ENCODE results near the gene SMTNL1. TPM values are rescaled to one million over a fixed set of nuclear protein-coding genes. Genes with fewer than 3 reads are reported as not detected.

Gene SMTNL1
- polyA plus RNA-seq (2013, experiment 1 of 2), result 6.5 TPM
- polyA plus RNA-seq (2013, experiment 2 of 2), result 5.8 TPM

GRCh38 chr11:57536947-57537619 lies at the start of gene SMTNL1:
Gene SMTNL1, plus strand, starts transcription at chr11:57537595. Its CDS starts 5,048 bp downstream, at chr11:57542643.
- Histone ChIP-seq H3K9me3 (ENCODE audit: control insufficient read depth, low read length) (no peaks in the 10 kb centered on the region), H3K4me3 (ENCODE audit: extremely low read depth, insufficient read depth, low read length, poor library complexity, severe bottlenecking) (no peak within 1 kb of the TSS), H3K36me3 (ENCODE audit: control insufficient read depth, insufficient read depth, low read length) (no peaks in the 10 kb centered on the region), H3K4me1 (ENCODE audit: control insufficient read depth, insufficient read depth, low read length, poor library complexity, severe bottlenecking) (peaks cover 14% of the 10 kb centered on the region), H3K27ac (ENCODE audit: low read depth, low read length, severe bottlenecking) (no peak within 1 kb of the TSS)
- 73 to 77% methylated on average over 9 to 13 of the region's 14 CpGs for WGBS, 2 experiments (ENCODE audit: insufficient coverage in 2 of 2)

GRCh38 chr11:57487920-57488659 lies 49.3 kb upstream of the SMTNL1 start:
- 88 to 92% methylated on average over 2 to 5 of the region's 6 CpGs for WGBS, 2 experiments (ENCODE audit: insufficient coverage in 2 of 2)
- Histone ChIP-seq H3K27ac (ENCODE audit: low read depth, low read length, severe bottlenecking) (no peak overlapping the region), H3K4me3 (ENCODE audit: extremely low read depth, insufficient read depth, low read length, poor library complexity, severe bottlenecking) (no peak overlapping the region), H3K36me3 (ENCODE audit: control insufficient read depth, insufficient read depth, low read length) (no peaks in the 10 kb centered on the region), H3K4me1 (ENCODE audit: control insufficient read depth, insufficient read depth, low read length, poor library complexity, severe bottlenecking) (no peaks in the 10 kb centered on the region), H3K9me3 (ENCODE audit: control insufficient read depth, low read length) (no peaks in the 10 kb centered on the region)

GRCh38 chr11:57490456-57491248 lies 46.7 kb upstream of the SMTNL1 start:
- WGBS, 2 experiments (ENCODE audit: insufficient coverage in 2 of 2), result 89 to 90% methylated on average over 7 of the region's 9 CpGs
- Histone ChIP-seq H3K4me1 (ENCODE audit: control insufficient read depth, insufficient read depth, low read length, poor library complexity, severe bottlenecking) (no peaks in the 10 kb centered on the region), H3K27ac (ENCODE audit: low read depth, low read length, severe bottlenecking) (no peak overlapping the region), H3K4me3 (ENCODE audit: extremely low read depth, insufficient read depth, low read length, poor library complexity, severe bottlenecking) (no peak overlapping the region), H3K9me3 (ENCODE audit: control insufficient read depth, low read length) (no peaks in the 10 kb centered on the region), H3K36me3 (ENCODE audit: control insufficient read depth, insufficient read depth, low read length) (no peaks in the 10 kb centered on the region)

- no peak overlapping the region for H3K4me3 ChIP-seq (ENCODE audit: extremely low read depth, insufficient read depth, low read length, poor library complexity, severe bottlenecking)
- no peaks in the 10 kb centered on the region for H3K9me3 ChIP-seq (ENCODE audit: control insufficient read depth, low read length)
- H3K4me1 ChIP-seq (ENCODE audit: control insufficient read depth, insufficient read depth, low read length, poor library complexity, severe bottlenecking), result no peaks in the 10 kb centered on the region
- no peaks in the 10 kb centered on the region for H3K36me3 ChIP-seq (ENCODE audit: control insufficient read depth, insufficient read depth, low read length)
- WGBS, 2 experiments (ENCODE audit: insufficient coverage in 2 of 2), result 80 to 90% methylated on average over 8 to 10 of the region's 11 CpGs
- H3K27ac ChIP-seq (ENCODE audit: low read depth, low read length, severe bottlenecking), result no peak overlapping the region
These were observed 45.9 kb upstream of the SMTNL1 start for GRCh38 chr11:57491371-57492061.

GRCh38 chr11:57493507-57494503 lies 43.6 kb upstream of the SMTNL1 start:
- H3K27ac ChIP-seq (ENCODE audit: low read depth, low read length, severe bottlenecking), result no peak overlapping the region
- H3K4me3 ChIP-seq (ENCODE audit: extremely low read depth, insufficient read depth, low read length, poor library complexity, severe bottlenecking), result no peak overlapping the region
- no peaks in the 10 kb centered on the region for H3K36me3 ChIP-seq (ENCODE audit: control insufficient read depth, insufficient read depth, low read length)
- 79 to 83% methylated on average over 9 to 11 of the region's 15 CpGs for whole genome bisulfite sequencing, 2 experiments (ENCODE audit: insufficient coverage in 2 of 2)
- H3K9me3 ChIP-seq (ENCODE audit: control insufficient read depth, low read length), result no peaks in the 10 kb centered on the region
- no peaks in the 10 kb centered on the region for H3K4me1 ChIP-seq (ENCODE audit: control insufficient read depth, insufficient read depth, low read length, poor library complexity, severe bottlenecking)

GRCh38 chr11:57496109-57496820 lies 41.1 kb upstream of the SMTNL1 start:
- 94 to 98% methylated on average over 7 to 8 of the region's 9 CpGs for WGBS, 2 experiments (ENCODE audit: insufficient coverage in 2 of 2)
- Histone ChIP-seq H3K36me3 (ENCODE audit: control insufficient read depth, insufficient read depth, low read length) (no peaks in the 10 kb centered on the region), H3K4me3 (ENCODE audit: extremely low read depth, insufficient read depth, low read length, poor library complexity, severe bottlenecking) (no peak overlapping the region), H3K27ac (ENCODE audit: low read depth, low read length, severe bottlenecking) (no peak overlapping the region), H3K4me1 (ENCODE audit: control insufficient read depth, insufficient read depth, low read length, poor library complexity, severe bottlenecking) (peaks cover 7% of the 10 kb centered on the region), H3K9me3 (ENCODE audit: control insufficient read depth, low read length) (no peaks in the 10 kb centered on the region)

DNA sequence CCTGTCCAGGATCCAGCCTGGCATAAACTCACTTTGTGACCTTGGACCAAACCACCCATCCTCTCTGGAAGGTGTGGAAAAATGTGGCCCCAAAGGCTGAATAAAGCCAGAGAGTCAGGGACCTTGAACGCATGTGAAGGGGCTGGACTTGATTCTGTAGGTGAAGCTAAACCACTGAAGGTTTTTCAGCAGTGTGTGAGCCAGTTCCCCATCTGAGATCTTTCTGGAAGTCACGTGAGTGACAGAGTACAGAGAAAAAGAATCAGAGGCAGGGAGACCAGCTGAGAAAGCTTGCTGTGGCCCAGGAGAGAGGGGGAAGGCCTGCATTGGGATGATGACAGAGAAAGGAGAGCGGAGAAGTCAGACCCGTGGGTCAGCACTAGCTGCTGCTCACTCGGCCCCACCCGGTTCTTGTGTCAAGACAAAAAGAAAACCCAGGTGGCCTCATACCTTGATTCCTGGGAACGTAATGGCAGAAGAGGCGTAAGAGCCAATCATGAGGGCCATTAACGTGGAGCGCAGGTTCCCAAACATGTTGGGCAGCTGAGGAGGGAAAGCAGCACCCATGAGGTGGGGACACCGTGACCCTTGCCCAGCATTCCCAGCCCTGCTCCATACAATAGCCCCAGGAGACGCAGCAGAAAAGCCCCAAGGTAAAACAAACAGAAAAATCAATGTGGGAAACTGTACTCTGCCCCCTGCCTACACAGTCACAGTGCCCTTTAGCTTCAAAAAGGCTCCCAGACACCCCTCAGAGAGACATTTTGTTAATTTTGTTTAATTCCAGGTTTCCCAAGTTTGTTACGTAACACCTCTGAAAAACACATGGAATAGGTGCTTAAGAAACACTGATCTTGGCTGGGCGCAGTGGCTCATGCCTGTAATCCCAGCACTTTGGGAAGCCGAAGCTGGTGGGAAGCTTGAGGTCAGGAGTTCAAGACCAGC lies 39.8 kb upstream of the SMTNL1 start:
- WGBS, 2 experiments (ENCODE audit: insufficient coverage in 2 of 2), result 94 to 99% methylated on average over 12 to 13 of the region's 15 CpGs
- Histone ChIP-seq H3K4me3 (ENCODE audit: extremely low read depth, insufficient read depth, low read length, poor library complexity, severe bottlenecking) (no peak overlapping the region), H3K4me1 (ENCODE audit: control insufficient read depth, insufficient read depth, low read length, poor library complexity, severe bottlenecking) (peaks cover 7% of the 10 kb centered on the region), H3K27ac (ENCODE audit: low read depth, low read length, severe bottlenecking) (no peak overlapping the region), H3K9me3 (ENCODE audit: control insufficient read depth, low read length) (no peaks in the 10 kb centered on the region), H3K36me3 (ENCODE audit: control insufficient read depth, insufficient read depth, low read length) (no peaks in the 10 kb centered on the region)

GRCh38 chr11:57498540-57498939 lies 38.9 kb upstream of the SMTNL1 start:
- peaks cover 7% of the 10 kb centered on the region for H3K4me1 ChIP-seq (ENCODE audit: control insufficient read depth, insufficient read depth, low read length, poor library complexity, severe bottlenecking)
- no peak overlapping the region for H3K27ac ChIP-seq (ENCODE audit: low read depth, low read length, severe bottlenecking)
- WGBS, 2 experiments (ENCODE audit: insufficient coverage in 2 of 2), result 93 to 100% methylated on average over 2 to 5 of the region's 6 CpGs
- H3K36me3 ChIP-seq (ENCODE audit: control insufficient read depth, insufficient read depth, low read length), result no peaks in the 10 kb centered on the region
- H3K9me3 ChIP-seq (ENCODE audit: control insufficient read depth, low read length), result no peaks in the 10 kb centered on the region
- no peak overlapping the region for H3K4me3 ChIP-seq (ENCODE audit: extremely low read depth, insufficient read depth, low read length, poor library complexity, severe bottlenecking)
